ENCODE results near the gene POU2F2.

POU2F2 gene

GRCh38 chr19:42079886-42080763, 52.1 kb downstream of the POU2F2 start:
- DNase-seq (ENCODE audit: low spot score), result no peak

GRCh38 chr19:42079276-42079669, 53.0 kb downstream of the POU2F2 start:
- no peak for DNase-seq (ENCODE audit: low spot score)

- DNase-seq (ENCODE audit: low spot score), result no peak
Observed at GRCh38 chr19:42078538-42079275, 53.5 kb downstream of the POU2F2 start.

GRCh38 chr19:42078058-42078457, 54.2 kb downstream of the POU2F2 start:
- no peak for DNase-seq (ENCODE audit: low spot score)

- DNase-seq (ENCODE audit: low spot score), result no peak
Observed at GRCh38 chr19:42076380-42076944, 55.8 kb downstream of the POU2F2 start.

GRCh38 chr19:42075616-42076379, 56.4 kb downstream of the POU2F2 start, which contains the start of gene ZNF574:
Gene ZNF574, plus strand, starts transcription at chr19:42076166. Its CDS starts 2,441 bp downstream, at chr19:42078607.
- peak; percentile 100 for DNase-seq (ENCODE audit: low spot score)

GRCh38 chr19:42075364-42075615, 57.0 kb downstream of the POU2F2 start:
- DNase-seq (ENCODE audit: low spot score), result no peak

GRCh38 chr19:42074513-42075363, 57.5 kb downstream of the POU2F2 start:
- DNase-seq (ENCODE audit: low spot score), result no peak

- DNase-seq (ENCODE audit: low spot score), result no peak
Observed at GRCh38 chr19:42071247-42071646, 61.0 kb downstream of the POU2F2 start.

GRCh38 chr19:42069619-42070351, 62.5 kb downstream of the POU2F2 start, which contains the start of gene GRIK5:
Gene GRIK5, minus strand, starts transcription at chr19:42070206. Its CDS starts 4,436 bp downstream, at chr19:42065770.
- DNase-seq (ENCODE audit: low spot score), result peak; percentile 55

- DNase-seq (ENCODE audit: low spot score), result no peak
Observed at GRCh38 chr19:42068756-42069571, 63.3 kb downstream of the POU2F2 start.

- peak; percentile 39 for DNase-seq (ENCODE audit: low spot score)
Observed at GRCh38 chr19:42068361-42068755, 63.9 kb downstream of the POU2F2 start.

GRCh38 chr19:42067315-42067888, 64.8 kb downstream of the POU2F2 start:
- peak; percentile 54 for DNase-seq (ENCODE audit: low spot score)

- DNase-seq (ENCODE audit: low spot score), result peak; percentile 72
Observed at GRCh38 chr19:42066075-42066754, 66.0 kb downstream of the POU2F2 start.

GRCh38 chr19:42065511-42065910, 66.7 kb downstream of the POU2F2 start:
- no peak for DNase-seq (ENCODE audit: low spot score)

- no peak for DNase-seq (ENCODE audit: low spot score)
Observed at GRCh38 chr19:42065051-42065450, 67.2 kb downstream of the POU2F2 start.

GRCh38 chr19:42064432-42064831, 67.8 kb downstream of the POU2F2 start:
- no peak for DNase-seq (ENCODE audit: low spot score)

GRCh38 chr19:42062381-42062780, 69.9 kb downstream of the POU2F2 start:
- no peak for DNase-seq (ENCODE audit: low spot score)

- DNase-seq (ENCODE audit: low spot score), result no peak
Observed at GRCh38 chr19:42060117-42060516, 72.1 kb downstream of the POU2F2 start.
